ENCODE results near the gene SCAF4. TPM values are rescaled to one million over a fixed set of nuclear protein-coding genes. Genes with fewer than 3 reads are reported as not detected.

Gene SCAF4
- total RNA-seq, 6 experiments from 2014 or later = 10.1 to 18.5 (median 13.7) TPM

GRCh38 chr21:31774031-31774430, 42.1 kb upstream of the SCAF4 start:
- no peak overlapping the region for H3K27ac ChIP-seq
- no peaks in the 10 kb centered on the region for H3K4me1 ChIP-seq
- no peaks in the 10 kb centered on the region for H3K36me3 ChIP-seq
- intact Hi-C loops (cut with DNase I) = no loop called here
- H3K4me3 ChIP-seq = no peak overlapping the region
- TF ChIP-seq CTCF (IDR thresholded peaks at IDR 0.05) = no peak
- no peak for TF ChIP-seq POLR2A (IDR thresholded peaks at IDR 0.05)
- ATAC-seq = no peak
- no peaks in the 10 kb centered on the region for H3K9me3 ChIP-seq
- no peaks in the 10 kb centered on the region for H3K27me3 ChIP-seq
- no peak for DNase-seq
- no CpG with 5 or more reads among the region's 1 CpG for WGBS (ENCODE audit: insufficient coverage, low coverage, low lambda C conversion rate, missing lambda C conversion rate)

DNA sequence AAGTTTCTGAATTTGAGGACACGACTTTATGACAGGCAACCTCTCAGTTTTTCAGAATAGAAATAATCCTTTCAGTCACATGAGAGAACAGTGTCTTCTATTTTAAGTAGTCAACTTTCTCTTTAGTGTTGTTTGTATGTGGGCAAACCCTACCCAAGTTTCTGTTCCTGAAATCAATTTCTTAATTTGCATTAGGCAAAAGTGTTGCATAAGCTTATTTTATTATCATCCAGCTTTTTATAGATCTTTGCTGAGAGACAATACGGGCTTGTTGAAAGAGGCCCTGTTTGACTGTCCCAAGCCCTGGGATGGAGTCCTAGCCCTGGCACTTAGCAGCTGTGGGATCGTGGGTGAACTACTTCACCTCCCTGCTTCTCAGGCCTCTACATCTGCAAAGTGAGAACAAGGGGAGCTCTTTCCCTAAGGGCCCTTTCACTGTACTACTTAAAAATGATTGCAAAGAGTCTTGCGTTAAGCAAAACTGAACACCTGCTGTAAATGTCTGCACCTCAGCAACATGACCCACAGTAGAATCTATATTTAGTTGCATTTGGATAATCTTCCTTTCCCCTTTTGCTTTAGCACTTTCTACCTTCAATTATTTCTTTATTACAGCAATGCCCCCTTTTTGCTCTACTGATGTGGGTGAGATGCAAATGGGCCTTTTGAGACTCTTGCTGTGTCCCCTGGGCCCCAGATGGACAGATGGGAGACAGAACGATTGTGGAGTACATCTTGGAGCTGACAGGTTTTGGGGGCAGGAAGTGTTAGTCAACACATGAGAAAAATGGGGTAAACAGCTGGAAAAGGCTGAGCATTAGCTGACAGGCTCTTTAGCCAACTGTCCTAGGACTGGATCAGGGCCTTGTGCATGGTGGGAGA, 41.0 kb upstream of the SCAF4 start:
- H3K4me3 ChIP-seq = no peak overlapping the region
- H3K27me3 ChIP-seq = no peaks in the 10 kb centered on the region
- WGBS (ENCODE audit: insufficient coverage, low coverage, low lambda C conversion rate, missing lambda C conversion rate) = 49% methylated on average over 5 of the region's 5 CpGs
- ATAC-seq (peak in 2 of 4 donors; percentile 24 to 31), DNase-seq (no peak)
- TF ChIP-seq CTCF (IDR thresholded peaks at IDR 0.05) (no peak), POLR2A (IDR thresholded peaks at IDR 0.05) (no peak)
- intact Hi-C loops (cut with DNase I) = no loop called here
- no peaks in the 10 kb centered on the region for H3K9me3 ChIP-seq
- H3K36me3 ChIP-seq = no peaks in the 10 kb centered on the region
- H3K27ac ChIP-seq = no peak overlapping the region
- no peaks in the 10 kb centered on the region for H3K4me1 ChIP-seq

DNA sequence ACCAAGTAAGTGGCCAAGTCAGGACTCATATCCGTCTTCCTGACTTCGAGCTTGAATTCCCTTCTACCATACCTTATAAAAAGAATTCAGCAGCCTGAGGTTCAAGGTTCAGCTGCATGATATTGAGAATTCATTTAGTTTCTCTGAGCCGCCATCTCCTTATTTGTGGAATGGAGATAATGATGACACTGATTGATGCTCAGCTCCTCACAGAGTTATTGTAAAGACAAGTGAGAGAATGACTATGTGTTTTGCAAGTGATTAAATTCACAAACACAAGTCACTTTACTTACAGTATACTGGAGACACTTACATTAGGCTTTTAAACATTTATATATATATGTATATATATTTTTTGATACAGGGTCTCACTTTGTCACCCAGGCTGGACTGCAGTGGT, 39.8 kb upstream of the SCAF4 start:
- DNase-seq (no peak), ATAC-seq (no peak)
- no peaks in the 10 kb centered on the region for H3K36me3 ChIP-seq
- 41% methylated on average over 3 of the region's 3 CpGs for WGBS (ENCODE audit: insufficient coverage, low coverage, low lambda C conversion rate, missing lambda C conversion rate)
- no peak overlapping the region for H3K27ac ChIP-seq
- H3K9me3 ChIP-seq = no peaks in the 10 kb centered on the region
- intact Hi-C loops (cut with DNase I) = no loop called here
- H3K4me1 ChIP-seq = no peaks in the 10 kb centered on the region
- H3K4me3 ChIP-seq = no peak overlapping the region
- H3K27me3 ChIP-seq = no peaks in the 10 kb centered on the region
- TF ChIP-seq POLR2A (IDR thresholded peaks at IDR 0.05) = no peak
- TF ChIP-seq CTCF (IDR thresholded peaks at IDR 0.05) = no peak

DNA sequence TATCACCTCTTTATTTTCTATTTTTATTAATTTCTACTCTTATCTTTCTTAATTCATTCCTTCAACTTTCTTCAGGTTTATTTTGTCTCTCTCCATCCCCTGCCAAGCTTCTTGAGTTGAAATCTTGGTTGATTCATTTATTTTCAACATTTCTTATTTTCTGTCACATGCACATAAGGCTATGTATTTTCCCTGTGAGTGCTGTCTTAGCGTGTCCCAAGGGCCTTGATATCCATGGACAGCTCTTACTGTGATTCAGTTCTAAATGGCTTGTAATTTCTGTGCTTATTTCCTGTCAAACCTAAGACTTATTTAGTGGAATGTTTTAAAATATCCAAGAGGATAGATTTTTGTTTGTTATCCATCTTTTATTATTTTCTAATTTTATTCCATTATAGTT, 36.8 kb upstream of the SCAF4 start:
- H3K4me1 ChIP-seq = no peaks in the 10 kb centered on the region
- TF ChIP-seq CTCF (IDR thresholded peaks at IDR 0.05) (no peak), POLR2A (IDR thresholded peaks at IDR 0.05) (no peak)
- no peak for ATAC-seq
- H3K4me3 ChIP-seq = no peak overlapping the region
- intact Hi-C loops (cut with DNase I) = no loop called here
- H3K27ac ChIP-seq = no peak overlapping the region
- no peaks in the 10 kb centered on the region for H3K27me3 ChIP-seq
- H3K9me3 ChIP-seq = no peaks in the 10 kb centered on the region
- no peak for DNase-seq
- H3K36me3 ChIP-seq = no peaks in the 10 kb centered on the region
- WGBS (ENCODE audit: insufficient coverage, low coverage, low lambda C conversion rate, missing lambda C conversion rate) = 89% methylated on average over 1 of the region's 1 CpG

All from right lobe of liver (tissue), 6 donors.